HG03139 (cell line): ENCODE results near the gene ATRN.

Experiments
- ATAC-seq: cut with Tn5 transposase; IDR thresholded peaks from one replicate; pipeline ENCODE4 v1.9.1; 2021; ENCODE audit not compliant: unreplicated experiment

The ATRN gene

GRCh38 chr20:3654326-3655130 lies 183.7 kb downstream of the ATRN start:
- no peak for ATAC-seq

- ATAC-seq: no peak
Measured at GRCh38 chr20:3655131-3655405, 184.2 kb downstream of the ATRN start.

- no peak for ATAC-seq
Measured at GRCh38 chr20:3658019-3658715, 187.3 kb downstream of the ATRN start.

- peak; percentile 84 for ATAC-seq
Measured at GRCh38 chr20:3658716-3659491, 188.1 kb downstream of the ATRN start.

- no peak for ATAC-seq
Measured at GRCh38 chr20:3659492-3660261, 188.9 kb downstream of the ATRN start.

- no peak for ATAC-seq
Measured at GRCh38 chr20:3660262-3661059, 189.6 kb downstream of the ATRN start.

GRCh38 chr20:3661060-3661813 lies 190.4 kb downstream of the ATRN start:
- no peak for ATAC-seq

GRCh38 chr20:3661814-3662665 lies 191.2 kb downstream of the ATRN start:
- ATAC-seq: no peak

GRCh38 chr20:3663031-3663701 lies 192.3 kb downstream of the ATRN start, which contains the start of gene GFRA4:
Gene GFRA4, minus strand, starts transcription at chr20:3663399. Its CDS starts 0 bp downstream, at chr20:3663399.
- ATAC-seq: no peak

GRCh38 chr20:3663858-3664257 lies 193.0 kb downstream of the ATRN start:
- no peak for ATAC-seq

GRCh38 chr20:3667434-3668037 lies 196.7 kb downstream of the ATRN start:
- no peak for ATAC-seq

- no peak for ATAC-seq
Measured at GRCh38 chr20:3669710-3670367, 199.0 kb downstream of the ATRN start.

GRCh38 chr20:3670511-3670910 lies 199.7 kb downstream of the ATRN start:
- ATAC-seq: no peak

GRCh38 chr20:3670945-3671344 lies 200.1 kb downstream of the ATRN start:
- ATAC-seq: no peak

- ATAC-seq: no peak
Measured at GRCh38 chr20:3671986-3672546, 201.2 kb downstream of the ATRN start.

GRCh38 chr20:3672547-3673171 lies 201.8 kb downstream of the ATRN start:
- ATAC-seq: no peak
